HCT116 (cell line): ENCODE data around the gene TANGO6.

Experiments used
- CTCF ChIP-seq, 3 experiments: fragments of 200-600 bp in 1 of 3; sonication (generic) in 1 of 3; IDR thresholded peaks in 2 of 3; conservative IDR thresholded peaks in 1 of 3; 2 replicates each; pipeline ENCODE4 v1.5.1; 2012 to 2017; ENCODE audit warnings: low read depth in 2 of 3, low read length in 2 of 3, antibody characterized with exemption in 1 of 3, borderline replicate concordance in 1 of 3, control low read depth in 1 of 3, mild to moderate bottlenecking in 1 of 3, mixed read lengths in 1 of 3, mixed run types in 1 of 3, moderate library complexity in 1 of 3; ENCODE audit not compliant: insufficient read depth in 1 of 3
- EZH2 ChIP-seq: fragments of 200-600 bp; sonication (generic); IDR thresholded peaks from 2 replicates; pipeline ENCODE4 v1.6.1; 2017; ENCODE audit warnings: antibody characterized with exemption, mixed run types
- EZH2phosphoT487 ChIP-seq: fragments of 200-600 bp; IDR thresholded peaks from 2 replicates; pipeline ENCODE4 v1.6.1; 2018; ENCODE audit warnings: antibody characterized with exemption, borderline replicate concordance
- JUND ChIP-seq: IDR thresholded peaks from 2 replicates; pipeline ENCODE4 v1.6.1; 2012

GRCh38 chr16:68951991-68952877, 108.9 kb downstream of the TANGO6 start:
- TF ChIP-seq CTCF (IDR thresholded peaks at IDR 0.05 in 2 of 3, conservative IDR thresholded peaks at IDR 0.05 in 1 of 3; ENCODE audit: borderline replicate concordance in 1 of 3, insufficient read depth in 1 of 3, low read depth in 2 of 3, low read length in 2 of 3) (no peak), EZH2 (no peak), EZH2phosphoT487 (no peak), JUND (peak; percentile 43)
